IMR-90 (cell line): ENCODE results near the gene BAZ2A. TPM values are rescaled to one million over a fixed set of nuclear protein-coding genes. Genes with fewer than 3 reads are reported as not detected.

ENCODE experiments used
- ATAC-seq: fragments of 200-7000 bp; cut with Tn5 transposase; 2 replicates; pipeline ENCODE4 v1.9.1; 2020; ENCODE audit warnings: low read depth, mild to moderate bottlenecking, moderate library complexity
- BruUV-seq: library from RNA; stranded (reverse); fragments of 400-500 nt; replicated peaks from 2 replicates; lab custom pipeline; 2021; lab: Mats Ljungman, UMichigan
- CTCF ChIA-PET: fragments of 300-600 bp; formaldehyde crosslinking; extraction: SDS; loops from one replicate; lab custom pipeline; 2021; ENCODE audit warnings: antibody characterized with exemption; lab: Yijun Ruan, JAX
- POLR2A ChIA-PET: fragments of 300-600 bp; sonication (Branson Sonifier 250); formaldehyde crosslinking; loops from one replicate; lab custom pipeline; 2022; ENCODE audit warnings: antibody characterized with exemption; ENCODE audit not compliant: unreplicated experiment; lab: Charles Lee
- DNase-seq: peaks from one replicate; pipeline ENCODE4 v3.0.0; 2013
- H2AFZ ChIP-seq: replicated peaks from 2 replicates; pipeline ENCODE3; 2013; ENCODE audit warnings: low read length, mild to moderate bottlenecking; ENCODE audit not compliant: poor library complexity
- H2AK5ac ChIP-seq: 2 replicates; pipeline ENCODE4 v1.6.1; 2013; ENCODE audit warnings: low read depth, low read length, inconsistent platforms
- H2AK9ac ChIP-seq: replicated peaks from 2 replicates; pipeline ENCODE3; 2013; ENCODE audit warnings: mild to moderate bottlenecking, low read depth, low read length, moderate library complexity; ENCODE audit not compliant: poor library complexity
- H2BK120ac ChIP-seq: 2 replicates; pipeline ENCODE4 v1.6.1; 2013; ENCODE audit warnings: low read depth, low read length, inconsistent platforms
- H2BK15ac ChIP-seq: 3 replicates; pipeline ENCODE4 v1.6.1; 2013; ENCODE audit warnings: low read depth, low read length, inconsistent platforms
- H2BK20ac ChIP-seq: 2 replicates; pipeline ENCODE4 v1.6.1; 2013; ENCODE audit warnings: low read depth, mild to moderate bottlenecking, inconsistent platforms, low read length, moderate library complexity
- H2BK5ac ChIP-seq: 2 replicates; pipeline ENCODE4 v1.6.1; 2013; ENCODE audit warnings: mild to moderate bottlenecking, low read depth, low read length, inconsistent platforms; ENCODE audit not compliant: poor library complexity, severe bottlenecking
- H3K14ac ChIP-seq: replicated peaks from 2 replicates; pipeline ENCODE4 v1.6.1; 2013; ENCODE audit warnings: low read depth, low read length, inconsistent platforms
- H3K18ac ChIP-seq: 2 replicates; pipeline ENCODE4 v1.6.1; 2013; ENCODE audit warnings: low read depth, low read length, control low read depth
- H3K23ac ChIP-seq: 2 replicates; pipeline ENCODE4 v1.6.1; 2013; ENCODE audit warnings: low read depth, low read length, inconsistent platforms
- H3K27ac ChIP-seq: 2 replicates; pipeline ENCODE4 v1.5.1; 2013; ENCODE audit warnings: mild to moderate bottlenecking, control low read depth, low read length; ENCODE audit not compliant: insufficient read depth
- H3K27me3 ChIP-seq: 2 replicates; pipeline ENCODE4 v1.6.1; 2013; ENCODE audit warnings: low read length; ENCODE audit not compliant: control insufficient read depth, insufficient read depth
- H3K36me3 ChIP-seq: 2 replicates; pipeline ENCODE4 v1.6.1; 2013; ENCODE audit warnings: low read length, mixed read lengths; ENCODE audit not compliant: control insufficient read depth, insufficient read depth
- H3K4ac ChIP-seq: 2 replicates; pipeline ENCODE4 v1.6.1; 2013; ENCODE audit warnings: low read depth, low read length, inconsistent platforms
- H3K4me1 ChIP-seq: 2 replicates; pipeline ENCODE4 v1.6.1; 2013; ENCODE audit warnings: low read length, mixed read lengths; ENCODE audit not compliant: control insufficient read depth, insufficient read depth
- H3K4me2 ChIP-seq: 2 replicates; pipeline ENCODE4 v1.6.1; 2013; ENCODE audit warnings: low read depth, mild to moderate bottlenecking, control low read depth, low read length, moderate library complexity
- H3K4me3 ChIP-seq: 2 replicates; pipeline ENCODE4 v1.5.1; 2013; ENCODE audit warnings: low read depth, mild to moderate bottlenecking, control low read depth, low read length, moderate library complexity; ENCODE audit not compliant: insufficient read depth
- H3K56ac ChIP-seq: 2 replicates; pipeline ENCODE4 v1.6.1; 2013; ENCODE audit warnings: low read length, inconsistent platforms; ENCODE audit not compliant: insufficient read depth; ENCODE audit errors: extremely low read depth
- H3K79me1 ChIP-seq, 2 experiments: 2 replicates each; pipeline ENCODE4 v1.6.1; 2013; ENCODE audit warnings: low read length in 2 of 2, inconsistent platforms in 1 of 2, low read depth in 1 of 2
- H3K9ac ChIP-seq: 2 replicates; pipeline ENCODE4 v1.6.1; 2013; ENCODE audit warnings: low read depth, low read length, control low read depth
- H3K9me1 ChIP-seq: 2 replicates; pipeline ENCODE4 v1.6.1; 2013; ENCODE audit warnings: low read length, inconsistent platforms; ENCODE audit not compliant: insufficient read depth
- H3K9me3 ChIP-seq: 2 replicates; pipeline ENCODE4 v1.6.1; 2013; ENCODE audit warnings: low read length; ENCODE audit not compliant: control insufficient read depth, insufficient read depth
- H4K20me1 ChIP-seq: 2 replicates; pipeline ENCODE4 v1.6.1; 2013; ENCODE audit warnings: low read length, inconsistent platforms; ENCODE audit not compliant: insufficient read depth
- H4K5ac ChIP-seq: 2 replicates; pipeline ENCODE4 v1.6.1; 2013; ENCODE audit warnings: mild to moderate bottlenecking, low read depth, low read length, control low read depth
- H4K8ac ChIP-seq, 2 experiments: 2 replicates each; pipeline ENCODE4 v1.6.1; 2013; ENCODE audit warnings: low read depth in 2 of 2, low read length in 2 of 2, control low read depth in 1 of 2, inconsistent platforms in 1 of 2
- H4K91ac ChIP-seq: 2 replicates; pipeline ENCODE4 v1.6.1; 2013; ENCODE audit warnings: low read depth, low read length, inconsistent platforms; ENCODE audit not compliant: insufficient read depth
- BHLHE40 ChIP-seq: fragments of 150-350 bp; IDR thresholded peaks from 2 replicates; pipeline ENCODE4 v1.6.1; 2016; ENCODE audit warnings: mild to moderate bottlenecking, low read depth, low read length
- CEBPB ChIP-seq: IDR thresholded peaks from 2 replicates; pipeline ENCODE4 v1.6.1; 2012; ENCODE audit warnings: low read depth, low read length, improper control_type of control experiment
- CHD1 ChIP-seq: IDR thresholded peaks from 2 replicates; pipeline ENCODE4 v1.6.1; 2012; ENCODE audit warnings: low read depth, low read length, improper control_type of control experiment
- FOS ChIP-seq: fragments of 150-350 bp; IDR thresholded peaks from 2 replicates; pipeline ENCODE4 v1.6.1; 2016; ENCODE audit warnings: low read depth, low read length
- MAFK ChIP-seq: IDR thresholded peaks from 2 replicates; pipeline ENCODE4 v1.6.1; 2012; ENCODE audit warnings: low read depth, low read length, improper control_type of control experiment
- MAZ ChIP-seq: IDR thresholded peaks from 2 replicates; pipeline ENCODE4 v1.6.1; 2012; ENCODE audit warnings: low read depth, mild to moderate bottlenecking, low read length, improper control_type of control experiment, moderate library complexity, borderline replicate concordance
- MXI1 ChIP-seq: IDR thresholded peaks from 2 replicates; pipeline ENCODE4 v1.6.1; 2012; ENCODE audit warnings: low read depth, mild to moderate bottlenecking, low read length, moderate library complexity, borderline replicate concordance
- NFE2L2 ChIP-seq: fragments of 150-350 bp; IDR thresholded peaks from 2 replicates; pipeline ENCODE4 v1.6.1; 2016; ENCODE audit warnings: low read depth, mild to moderate bottlenecking, low read length
- RCOR1 ChIP-seq: IDR thresholded peaks from 2 replicates; pipeline ENCODE4 v1.6.1; 2012; ENCODE audit warnings: mild to moderate bottlenecking, low read length, improper control_type of control experiment; ENCODE audit not compliant: insufficient replicate concordance
- RFX5 ChIP-seq: IDR thresholded peaks from 2 replicates; pipeline ENCODE4 v1.8.0; 2012; ENCODE audit warnings: low read depth, mild to moderate bottlenecking, low read length, moderate library complexity
- SMC3 ChIP-seq: fragments of 150-350 bp; IDR thresholded peaks from 2 replicates; pipeline ENCODE4 v1.6.1; 2016; ENCODE audit warnings: low read depth, mild to moderate bottlenecking, antibody characterized with exemption, low read length, moderate library complexity
- WGBS, 2 experiments: methylation state at CpG; one replicate each; pipeline versions ENCODE4 v1.1.5 to v1.1.7; 2013; ENCODE audit warnings: missing lambda C conversion rate in 2 of 2; ENCODE audit not compliant: insufficient read length in 1 of 2; ENCODE audit errors: extremely low coverage in 2 of 2; 5-methylcytosine and 5-hydroxymethylcytosine counted together
- dilution Hi-C: fragments of 300-500 bp; cut with HindIII; formaldehyde crosslinking; loops from one replicate; pipeline ENCODE4 v1.14.3; 2018; ENCODE audit warnings: low sequenced_read_pairs; ENCODE audit not compliant: unreplicated experiment
- in situ Hi-C: fragments of 300-500 bp; cut with MboI; formaldehyde crosslinking; loops from 3 replicates; pipeline ENCODE4 v1.14.3; 2019; ENCODE audit warnings: low sequenced_read_pairs, inconsistent platforms, mixed read lengths
- intact Hi-C: fragments of 100-400 bp; cut with micrococcal nuclease; formaldehyde crosslinking; loops from 2 replicates; pipeline ENCODE4 v1.10.0; 2022
- polyA plus RNA-seq, 3 experiments: library from polyadenylated mRNA; depleted of rRNA; stranded (reverse); fragments of >200 nt; gene quantifications; 2 replicates each; pipeline ENCODE4 v1.2.3, GENCODE V29; 2012; ENCODE audit warnings: low replicate concordance in 1 of 3
- total RNA-seq: library from RNA; depleted of rRNA; stranded (reverse); fragments of >200 nt; gene quantifications from 2 replicates; pipeline ENCODE4 v1.2.3, GENCODE V29; 2012
- TF ChIP-seq, protein P1 (sequence below): fragments of 150-350 bp; IDR thresholded peaks from 2 replicates; pipeline ENCODE4 v1.6.1; 2017; ENCODE audit warnings: mild to moderate bottlenecking, antibody characterized with exemption, low read length, low read depth
- TF ChIP-seq, protein P2 (sequence below): conservative IDR thresholded peaks from 2 replicates; pipeline ENCODE4 v1.5.1; 2012; ENCODE audit warnings: mild to moderate bottlenecking, low read depth, low read length, improper control_type of control experiment
- TF ChIP-seq, protein P3 (sequence below): fragments of 150-350 bp; IDR thresholded peaks from 2 replicates; pipeline ENCODE4 v1.6.1; 2016; ENCODE audit warnings: low read depth, mild to moderate bottlenecking, low read length, moderate library complexity, borderline replicate concordance

Gene BAZ2A
- total and polyA plus RNA-seq, 2 of the 4 experiments (the other 2 are of a cell fraction), result 15.4 to 42.8 TPM

DNA sequence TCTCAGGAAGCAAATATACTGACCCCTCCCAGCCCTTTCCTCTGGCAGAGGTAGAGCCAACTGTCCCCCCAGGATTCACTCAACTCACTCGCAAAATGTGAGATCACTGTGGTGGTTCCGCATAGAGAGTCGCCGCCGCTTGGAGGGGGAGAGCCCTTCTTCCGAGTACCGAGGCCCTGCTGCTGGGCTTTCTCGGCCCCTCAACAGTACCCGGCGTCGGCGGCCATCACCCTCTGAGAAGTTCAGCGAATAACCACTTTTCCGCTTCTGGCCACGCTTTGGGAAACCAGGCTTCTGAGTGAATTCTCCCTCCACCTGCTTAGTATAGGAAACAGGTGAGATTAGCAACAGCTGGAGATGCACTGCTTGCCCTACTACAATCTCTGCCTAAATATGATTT, 31.1 kb downstream of the BAZ2A start:
- H3K9me3 ChIP-seq, result no peaks in the 10 kb centered on the region
- H2AK5ac ChIP-seq, result no peak overlapping the region
- no peak overlapping the region for H3K56ac ChIP-seq
- CTCF ChIA-PET, result no interaction called here
- H2BK5ac ChIP-seq, result no peak overlapping the region
- H3K4me1 ChIP-seq, result peaks cover 9% of the 10 kb centered on the region
- WGBS, 2 experiments, result 80% methylated on average over 1 of the region's 15 CpGs; no CpG with 5 or more reads in 1 of the 2 experiments
- no peak overlapping the region for H3K27ac ChIP-seq
- DNase-seq (no peak), ATAC-seq (no peak)
- no peak overlapping the region for H4K8ac ChIP-seq
- no peak overlapping the region for H3K14ac ChIP-seq
- no peak overlapping the region for H2AK9ac ChIP-seq
- H3K23ac ChIP-seq, result no peak overlapping the region
- no peak overlapping the region for H4K5ac ChIP-seq
- BruUV-seq, result no TSS peak
- H3K4me3 ChIP-seq, result no peak overlapping the region
- H4K20me1 ChIP-seq, result peaks cover 15% of the 10 kb centered on the region
- H2BK20ac ChIP-seq, result no peak overlapping the region
- peaks cover 0 to 33% of the 10 kb centered on the region in 2 experiments; a peak in 3 of 4 replicates for H3K79me1 ChIP-seq
- in situ Hi-C loops, result no loop called here
- H3K4me2 ChIP-seq, result no peak overlapping the region
- H4K91ac ChIP-seq, result no peak overlapping the region
- no peak overlapping the region for H3K4ac ChIP-seq
- intact Hi-C loops, result loop anchor here (5.0 kb wide), 1 partner anchor 38 kb away; no protein-coding TSS in a partner anchor
- H2BK15ac ChIP-seq, result no peak overlapping the region
- POLR2A ChIA-PET, result no interaction called here
- H3K9me1 ChIP-seq, result no peaks in the 10 kb centered on the region
- dilution Hi-C loops, result no loop called here
- H3K36me3 ChIP-seq, result peaks cover 71% of the 10 kb centered on the region
- H3K27me3 ChIP-seq, result no peaks in the 10 kb centered on the region
- TF ChIP-seq CEBPB (no peak), RFX5 (no peak), SMC3 (no peak), MXI1 (no peak), MAFK (no peak), BHLHE40 (no peak), CHD1 (no peak), MAZ (no peak), NFE2L2 (no peak), RCOR1 (no peak), FOS (no peak)
- TF ChIP-seq, protein P1, sequence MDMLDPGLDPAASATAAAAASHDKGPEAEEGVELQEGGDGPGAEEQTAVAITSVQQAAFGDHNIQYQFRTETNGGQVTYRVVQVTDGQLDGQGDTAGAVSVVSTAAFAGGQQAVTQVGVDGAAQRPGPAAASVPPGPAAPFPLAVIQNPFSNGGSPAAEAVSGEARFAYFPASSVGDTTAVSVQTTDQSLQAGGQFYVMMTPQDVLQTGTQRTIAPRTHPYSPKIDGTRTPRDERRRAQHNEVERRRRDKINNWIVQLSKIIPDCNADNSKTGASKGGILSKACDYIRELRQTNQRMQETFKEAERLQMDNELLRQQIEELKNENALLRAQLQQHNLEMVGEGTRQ, result no peak
- TF ChIP-seq, protein P2, sequence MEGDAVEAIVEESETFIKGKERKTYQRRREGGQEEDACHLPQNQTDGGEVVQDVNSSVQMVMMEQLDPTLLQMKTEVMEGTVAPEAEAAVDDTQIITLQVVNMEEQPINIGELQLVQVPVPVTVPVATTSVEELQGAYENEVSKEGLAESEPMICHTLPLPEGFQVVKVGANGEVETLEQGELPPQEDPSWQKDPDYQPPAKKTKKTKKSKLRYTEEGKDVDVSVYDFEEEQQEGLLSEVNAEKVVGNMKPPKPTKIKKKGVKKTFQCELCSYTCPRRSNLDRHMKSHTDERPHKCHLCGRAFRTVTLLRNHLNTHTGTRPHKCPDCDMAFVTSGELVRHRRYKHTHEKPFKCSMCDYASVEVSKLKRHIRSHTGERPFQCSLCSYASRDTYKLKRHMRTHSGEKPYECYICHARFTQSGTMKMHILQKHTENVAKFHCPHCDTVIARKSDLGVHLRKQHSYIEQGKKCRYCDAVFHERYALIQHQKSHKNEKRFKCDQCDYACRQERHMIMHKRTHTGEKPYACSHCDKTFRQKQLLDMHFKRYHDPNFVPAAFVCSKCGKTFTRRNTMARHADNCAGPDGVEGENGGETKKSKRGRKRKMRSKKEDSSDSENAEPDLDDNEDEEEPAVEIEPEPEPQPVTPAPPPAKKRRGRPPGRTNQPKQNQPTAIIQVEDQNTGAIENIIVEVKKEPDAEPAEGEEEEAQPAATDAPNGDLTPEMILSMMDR, result no peak
- TF ChIP-seq, protein P3, sequence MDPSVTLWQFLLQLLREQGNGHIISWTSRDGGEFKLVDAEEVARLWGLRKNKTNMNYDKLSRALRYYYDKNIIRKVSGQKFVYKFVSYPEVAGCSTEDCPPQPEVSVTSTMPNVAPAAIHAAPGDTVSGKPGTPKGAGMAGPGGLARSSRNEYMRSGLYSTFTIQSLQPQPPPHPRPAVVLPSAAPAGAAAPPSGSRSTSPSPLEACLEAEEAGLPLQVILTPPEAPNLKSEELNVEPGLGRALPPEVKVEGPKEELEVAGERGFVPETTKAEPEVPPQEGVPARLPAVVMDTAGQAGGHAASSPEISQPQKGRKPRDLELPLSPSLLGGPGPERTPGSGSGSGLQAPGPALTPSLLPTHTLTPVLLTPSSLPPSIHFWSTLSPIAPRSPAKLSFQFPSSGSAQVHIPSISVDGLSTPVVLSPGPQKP, result no peak
- H2AFZ ChIP-seq, result no peak overlapping the region
- no peak overlapping the region for H2BK120ac ChIP-seq
- no peak overlapping the region for H3K18ac ChIP-seq
- H3K9ac ChIP-seq, result no peak overlapping the region
